ENCODE measurements around the gene BSN. TPM values are rescaled to one million over a fixed set of nuclear protein-coding genes. Genes with fewer than 3 reads are reported as not detected.

Gene BSN
- polyA plus RNA-seq, 2 of the 4 experiments (the other 2 are of a cell fraction) = 0.04 to 0.08 TPM

- no peak for DNase-seq (ENCODE audit: low read depth in 1 of 2, low spot score in 1 of 2)
- no peak for ATAC-seq
- no peaks in the 10 kb centered on the region for H3K9me3 ChIP-seq
- FAIRE-seq = no peak
- 64% methylated on average over 5 of the region's 17 CpGs for WGBS (ENCODE audit: missing lambda C conversion rate)
- H3K4me1 ChIP-seq = no peaks in the 10 kb centered on the region
- TF ChIP-seq PHF8 (IDR thresholded peaks at IDR 0.05; ENCODE audit: borderline replicate concordance, low read depth) (no peak), NR3C1 (IDR thresholded peaks at IDR 0.05) (no peak), MAFK (IDR thresholded peaks at IDR 0.05; ENCODE audit: partially characterized antibody) (no peak), HDAC2 (IDR thresholded peaks at IDR 0.05) (no peak), ZFP36 (IDR thresholded peaks at IDR 0.05; ENCODE audit: borderline replicate concordance, partially characterized antibody) (no peak), POLR2A (IDR thresholded peaks at IDR 0.05; ENCODE audit: low read length) (no peak), EHF (CRISPR knock-in tag; IDR thresholded peaks at IDR 0.05) (no peak), HEYL (CRISPR knock-in tag; IDR thresholded peaks at IDR 0.05) (no peak), ZNF302 (CRISPR knock-in tag; IDR thresholded peaks at IDR 0.05) (no peak), HOXA7 (CRISPR knock-in tag; IDR thresholded peaks at IDR 0.05) (no peak)
- no peak overlapping the region for H3K4me3 ChIP-seq
- ChIA-PET CTCF (interaction anchor here (2.2 kb wide), 1 partner anchor 17 kb away, joined by 7 read pairs; no protein-coding TSS in a partner anchor), POLR2A (no interaction called here)
- no peak overlapping the region for H3K27ac ChIP-seq
- no peak overlapping the region for H3K4me2 ChIP-seq
Observed at GRCh38 chr3:49654176-49654825, 100.0 kb downstream of the BSN start.

- no peak for FAIRE-seq
- TF ChIP-seq ZC3H11A (IDR thresholded peaks at IDR 0.05) (no peak), SMC3 (IDR thresholded peaks at IDR 0.05) (no peak)
- H3K4me1 ChIP-seq = no peaks in the 10 kb centered on the region
- H3K27ac ChIP-seq = no peak overlapping the region
- 40% methylated on average over 1 of the region's 10 CpGs for WGBS (ENCODE audit: missing lambda C conversion rate)
- ChIA-PET POLR2A (no interaction called here), CTCF (interaction anchor here (2.2 to 4.3 kb wide), 2 partner anchors 16 to 116 kb away, joined by 7 to 20 read pairs; no protein-coding TSS in a partner anchor)
- ATAC-seq = no peak
- H3K4me2 ChIP-seq = no peak overlapping the region
- no peak overlapping the region for H3K4me3 ChIP-seq
- no peaks in the 10 kb centered on the region for H3K9me3 ChIP-seq
- DNase-seq (ENCODE audit: low read depth in 1 of 2, low spot score in 1 of 2) = no peak
Observed at GRCh38 chr3:49654955-49655556, 100.8 kb downstream of the BSN start.

GRCh38 chr3:49655731-49656285 is 101.5 kb downstream of the BSN start:
- ATAC-seq = no peak
- ChIA-PET POLR2A (no interaction called here), CTCF (interaction anchor here (0.8 to 4.3 kb wide), 5 partner anchors 14 to 117 kb away, joined by 3 to 20 read pairs (median 7); no protein-coding TSS in a partner anchor)
- no peak for DNase-seq (ENCODE audit: low read depth in 1 of 2, low spot score in 1 of 2)
- H3K4me2 ChIP-seq = no peak overlapping the region
- no peaks in the 10 kb centered on the region for H3K9me3 ChIP-seq
- FAIRE-seq = no peak
- no peaks in the 10 kb centered on the region for H3K4me1 ChIP-seq
- no peak overlapping the region for H3K4me3 ChIP-seq
- 90% methylated on average over 7 of the region's 19 CpGs for WGBS (ENCODE audit: missing lambda C conversion rate)
- no peak overlapping the region for H3K27ac ChIP-seq
- no peak for TF ChIP-seq REST (IDR thresholded peaks at IDR 0.05)
- TF ChIP-seq NPAS2 (CRISPR knock-in tag; IDR thresholded peaks at IDR 0.05; ENCODE audit: borderline replicate concordance) = no peak
- no peak for TF ChIP-seq ZC3H11A (IDR thresholded peaks at IDR 0.05)
- TF ChIP-seq EP300 (IDR thresholded peaks at IDR 0.05) = no peak
- no peak for TF ChIP-seq JUNB (IDR thresholded peaks at IDR 0.05)
- TF ChIP-seq ZNF302 (CRISPR knock-in tag; IDR thresholded peaks at IDR 0.05) = no peak
- no peak for TF ChIP-seq EHMT2 (IDR thresholded peaks at IDR 0.05; ENCODE audit: low read depth)
- no peak for TF ChIP-seq MAX (IDR thresholded peaks at IDR 0.05)
- no peak for TF ChIP-seq KDM1A (IDR thresholded peaks at IDR 0.05; ENCODE audit: low read depth)
- no peak for TF ChIP-seq FOSB (CRISPR knock-in tag; IDR thresholded peaks at IDR 0.05)
- no peak for TF ChIP-seq BCL3 (IDR thresholded peaks at IDR 0.05)
- TF ChIP-seq KDM5A (IDR thresholded peaks at IDR 0.05) = no peak
- no peak for TF ChIP-seq ATOH8 (CRISPR knock-in tag; IDR thresholded peaks at IDR 0.05; ENCODE audit: low read depth)
- TF ChIP-seq CTCF (IDR thresholded peaks at IDR 0.05) = no peak
- TF ChIP-seq RARB (CRISPR knock-in tag; IDR thresholded peaks at IDR 0.05) = no peak
- no peak for TF ChIP-seq CEBPB (IDR thresholded peaks at IDR 0.05)
- TF ChIP-seq MYC (IDR thresholded peaks at IDR 0.05; ENCODE audit: borderline replicate concordance, low read length) = no peak
- TF ChIP-seq HDAC2 (IDR thresholded peaks at IDR 0.05) = no peak
